Measurements from ENCODE around the gene TRDMT1.

Gene TRDMT1

GRCh38 chr10:17101257-17101909, 100.1 kb downstream of the TRDMT1 start:
- DNase-seq (ENCODE audit: low read depth): no peak
- no peak overlapping the region for H3K4me3 ChIP-seq (ENCODE audit: low read depth, low read length)
- TF ChIP-seq, protein P1, sequence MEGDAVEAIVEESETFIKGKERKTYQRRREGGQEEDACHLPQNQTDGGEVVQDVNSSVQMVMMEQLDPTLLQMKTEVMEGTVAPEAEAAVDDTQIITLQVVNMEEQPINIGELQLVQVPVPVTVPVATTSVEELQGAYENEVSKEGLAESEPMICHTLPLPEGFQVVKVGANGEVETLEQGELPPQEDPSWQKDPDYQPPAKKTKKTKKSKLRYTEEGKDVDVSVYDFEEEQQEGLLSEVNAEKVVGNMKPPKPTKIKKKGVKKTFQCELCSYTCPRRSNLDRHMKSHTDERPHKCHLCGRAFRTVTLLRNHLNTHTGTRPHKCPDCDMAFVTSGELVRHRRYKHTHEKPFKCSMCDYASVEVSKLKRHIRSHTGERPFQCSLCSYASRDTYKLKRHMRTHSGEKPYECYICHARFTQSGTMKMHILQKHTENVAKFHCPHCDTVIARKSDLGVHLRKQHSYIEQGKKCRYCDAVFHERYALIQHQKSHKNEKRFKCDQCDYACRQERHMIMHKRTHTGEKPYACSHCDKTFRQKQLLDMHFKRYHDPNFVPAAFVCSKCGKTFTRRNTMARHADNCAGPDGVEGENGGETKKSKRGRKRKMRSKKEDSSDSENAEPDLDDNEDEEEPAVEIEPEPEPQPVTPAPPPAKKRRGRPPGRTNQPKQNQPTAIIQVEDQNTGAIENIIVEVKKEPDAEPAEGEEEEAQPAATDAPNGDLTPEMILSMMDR (IDR thresholded peaks at IDR 0.05; ENCODE audit: low read depth, low read length, missing control alignments): no peak

- TF ChIP-seq, protein P1 (IDR thresholded peaks at IDR 0.05; ENCODE audit: low read depth, low read length, missing control alignments): no peak
- DNase-seq (ENCODE audit: low read depth): no peak
- no peak overlapping the region for H3K4me3 ChIP-seq (ENCODE audit: low read depth, low read length)
Measured at GRCh38 chr10:17100586-17100985, 100.9 kb downstream of the TRDMT1 start.

DNA sequence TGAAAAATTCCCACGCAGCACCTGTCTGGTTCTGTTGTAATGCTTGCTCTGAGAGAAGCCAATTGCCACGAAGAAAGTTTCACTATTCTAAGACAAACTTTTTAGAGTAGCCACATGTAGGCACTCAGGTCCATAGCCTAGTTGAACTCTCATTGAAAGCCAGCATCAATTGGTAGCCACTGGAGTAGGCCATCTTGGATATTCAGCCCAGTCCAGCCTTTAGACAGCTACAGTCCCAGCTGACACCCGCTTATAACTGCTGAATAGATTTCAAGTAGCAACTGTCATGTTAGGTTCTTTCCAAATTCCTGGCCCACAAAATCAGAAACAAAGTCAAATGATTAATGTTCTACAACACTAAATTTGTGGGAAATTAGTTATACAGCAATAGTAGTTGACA, 103.5 kb downstream of the TRDMT1 start:
- TF ChIP-seq, protein P1 (IDR thresholded peaks at IDR 0.05; ENCODE audit: low read depth, low read length, missing control alignments): no peak
- DNase-seq (ENCODE audit: low read depth): no peak
- no peak overlapping the region for H3K4me3 ChIP-seq (ENCODE audit: low read depth, low read length)
